HG02970 (cell line): ENCODE data around the gene MEGF10.

Experiments
- ATAC-seq: cut with Tn5 transposase; IDR thresholded peaks from one replicate; pipeline ENCODE4 v1.9.1; 2021; ENCODE audit warnings: mild to moderate bottlenecking, moderate library complexity, moderate number of reproducible peaks; ENCODE audit not compliant: unreplicated experiment, low FRiP score

Gene MEGF10

DNA sequence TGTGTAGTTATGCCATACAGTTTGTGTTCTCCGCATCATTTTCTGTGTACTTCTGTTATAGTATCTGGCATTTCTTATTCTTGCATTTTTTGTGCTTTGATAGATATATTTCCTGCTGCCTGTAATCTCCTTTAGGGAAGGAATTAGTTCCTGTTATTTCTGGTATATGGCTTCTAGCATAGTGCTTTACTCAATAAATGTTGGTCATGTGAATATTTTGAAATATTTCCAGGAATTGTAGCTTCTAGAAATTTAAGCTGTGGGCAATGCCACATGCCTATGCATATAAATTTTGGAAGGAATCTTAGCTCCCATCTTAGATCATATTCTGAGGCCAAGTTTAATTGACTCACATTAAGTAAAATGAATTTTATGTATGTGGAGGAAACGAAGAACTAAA, 215.3 kb downstream of the MEGF10 start:
- no peak for ATAC-seq

DNA sequence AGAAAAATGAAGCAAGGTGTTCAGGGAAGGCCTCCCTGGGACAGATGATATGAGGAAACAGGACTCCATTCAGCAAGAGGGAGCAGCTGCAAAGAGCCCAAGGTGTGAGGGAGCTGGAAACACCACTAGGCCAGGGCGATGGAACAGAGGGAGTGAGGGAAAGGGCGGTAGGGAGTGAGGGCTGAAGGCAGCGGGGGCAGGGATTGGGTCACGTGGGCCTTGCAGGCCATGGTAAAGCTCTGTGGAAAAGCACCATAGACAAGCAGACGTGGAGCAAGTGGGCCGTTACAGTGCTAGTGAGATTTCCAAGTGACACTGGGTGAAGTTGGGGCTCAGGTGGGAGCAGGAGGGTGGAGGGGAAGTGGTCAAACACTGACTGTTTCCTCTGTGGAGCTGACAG, 216.0 kb downstream of the MEGF10 start:
- no peak for ATAC-seq

DNA sequence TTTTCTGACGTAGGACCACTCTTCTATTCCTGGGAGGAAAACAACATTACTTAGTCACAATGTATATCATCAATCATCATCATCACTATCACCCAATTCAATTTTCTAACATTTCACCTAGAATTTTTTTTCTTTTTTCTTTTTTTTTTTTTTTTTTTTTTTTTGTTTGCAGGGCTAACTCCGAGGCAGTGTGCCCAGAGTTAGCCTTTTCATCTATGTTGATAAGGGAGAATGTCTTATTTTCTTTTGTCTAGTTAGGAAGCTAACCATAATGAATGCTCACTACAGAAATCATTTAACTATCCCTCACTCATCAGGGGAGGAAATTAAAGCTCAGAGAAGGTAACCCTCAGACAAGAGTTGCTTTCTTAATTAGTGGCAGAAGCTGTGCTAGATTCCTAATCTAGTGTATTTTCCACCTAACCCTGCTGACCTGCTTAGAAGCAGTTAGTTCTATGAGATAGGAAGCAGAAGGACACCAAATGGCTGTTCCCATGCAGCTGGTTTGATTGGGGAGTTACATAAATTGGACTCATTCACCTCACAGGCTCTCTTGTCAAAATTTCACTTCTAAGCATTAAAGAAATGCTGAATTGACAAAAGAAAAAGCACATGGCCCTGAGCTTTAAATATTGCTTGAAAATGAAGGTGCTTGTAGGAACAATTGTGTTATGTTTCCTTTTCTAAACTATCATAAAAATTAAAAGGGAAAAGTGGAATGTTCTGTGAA, 218.2 kb downstream of the MEGF10 start:
- no peak for ATAC-seq
